GM19239 (cell line): ENCODE data around the gene DGCR8.

Source experiments
- DNase-seq: peaks from one replicate; pipeline ENCODE4 v3.0.0; 2011; ENCODE audit warnings: low spot score; ENCODE audit not compliant: insufficient read length
- FAIRE-seq: peaks from 2 replicates; lab custom pipeline; 2011; peaks lifted over from hg19 to GRCh38; lab: Jason Lieb, UNC

The DGCR8 gene

GRCh38 chr22:20052309-20053259 is 27.5 kb upstream of the DGCR8 start:
- DNase-seq (no peak), FAIRE-seq (no peak)

- no peak for DNase-seq
- no peak for FAIRE-seq
Measured at GRCh38 chr22:20053407-20054033, 26.5 kb upstream of the DGCR8 start.

GRCh38 chr22:20054034-20054427 is 26.0 kb upstream of the DGCR8 start:
- FAIRE-seq (no peak), DNase-seq (no peak)

GRCh38 chr22:20054485-20054884 is 25.6 kb upstream of the DGCR8 start:
- DNase-seq (no peak), FAIRE-seq (no peak)

- no peak for FAIRE-seq
- no peak for DNase-seq
Measured at GRCh38 chr22:20055144-20055543, 24.9 kb upstream of the DGCR8 start.

- FAIRE-seq (no peak), DNase-seq (no peak)
Measured at GRCh38 chr22:20055654-20056053, 24.4 kb upstream of the DGCR8 start.

- DNase-seq (no peak), FAIRE-seq (no peak)
Measured at GRCh38 chr22:20056161-20056560, 23.9 kb upstream of the DGCR8 start.

- DNase-seq (no peak), FAIRE-seq (no peak)
Measured at GRCh38 chr22:20056696-20057386, 23.2 kb upstream of the DGCR8 start.

GRCh38 chr22:20057596-20058268 is 22.3 kb upstream of the DGCR8 start:
- DNase-seq (no peak), FAIRE-seq (no peak)

- DNase-seq (no peak), FAIRE-seq (no peak)
Measured at GRCh38 chr22:20058989-20059770, 20.9 kb upstream of the DGCR8 start.

- DNase-seq (no peak), FAIRE-seq (no peak)
Measured at GRCh38 chr22:20060700-20061480, 19.2 kb upstream of the DGCR8 start.

- FAIRE-seq (no peak), DNase-seq (no peak)
Measured at GRCh38 chr22:20061481-20061861, 18.6 kb upstream of the DGCR8 start.

GRCh38 chr22:20062043-20062765 is 17.8 kb upstream of the DGCR8 start:
- no peak for DNase-seq
- no peak for FAIRE-seq

- FAIRE-seq (no peak), DNase-seq (no peak)
Measured at GRCh38 chr22:20062766-20063083, 17.3 kb upstream of the DGCR8 start.

- DNase-seq, result no peak
- no peak for FAIRE-seq
Measured at GRCh38 chr22:20063271-20064139, 16.5 kb upstream of the DGCR8 start.

GRCh38 chr22:20064140-20064480 is 15.9 kb upstream of the DGCR8 start:
- DNase-seq, result no peak
- FAIRE-seq, result no peak

- DNase-seq, result no peak
- FAIRE-seq, result no peak
Measured at GRCh38 chr22:20064545-20065262, 15.3 kb upstream of the DGCR8 start.
